GM23248 (cell line): ENCODE data around the gene ETFDH. TPM values are rescaled to one million over a fixed set of nuclear protein-coding genes. Genes with fewer than 3 reads are reported as not detected.
"Not testable (repeated sequence)": the region's sequence is repeated elsewhere in the genome, so short reads cannot be mapped to it uniquely, and the experiment has no call there.

Experiments used
- DNase-seq: peaks from one replicate; pipeline ENCODE4 v3.0.0-alpha.2; 2015
- H2AFZ ChIP-seq: fragments of 200-600 bp; sonication (generic); 2 replicates; pipeline ENCODE4 v1.6.1; 2016; ENCODE audit warnings: antibody characterized with exemption
- H3F3A ChIP-seq: fragments of 200-600 bp; sonication (generic); 2 replicates; pipeline ENCODE4 v1.6.1; 2016; ENCODE audit warnings: mild to moderate bottlenecking, antibody characterized with exemption, mixed run types; ENCODE audit not compliant: insufficient read depth
- H3K27ac ChIP-seq: fragments of 200-600 bp; sonication (generic); 2 replicates; pipeline ENCODE4 v1.5.1; 2016; ENCODE audit warnings: mild to moderate bottlenecking
- H3K27me3 ChIP-seq: fragments of 200-600 bp; sonication (generic); replicated peaks from 2 replicates; pipeline ENCODE4 v1.6.1; 2016; ENCODE audit warnings: mild to moderate bottlenecking; ENCODE audit not compliant: insufficient read depth
- H3K36me3 ChIP-seq: fragments of 200-600 bp; sonication (generic); 2 replicates; pipeline ENCODE4 v1.6.1; 2016; ENCODE audit warnings: low read depth, mild to moderate bottlenecking
- H3K4me1 ChIP-seq: fragments of 200-600 bp; sonication (generic); 2 replicates; pipeline ENCODE4 v1.6.1; 2016; ENCODE audit warnings: mild to moderate bottlenecking; ENCODE audit not compliant: insufficient read depth
- H3K4me2 ChIP-seq: fragments of 200-600 bp; sonication (generic); one replicate; pipeline ENCODE4 v1.6.1; 2016; ENCODE audit warnings: mild to moderate bottlenecking; ENCODE audit not compliant: unreplicated experiment
- H3K4me3 ChIP-seq: fragments of 200-600 bp; sonication (generic); 2 replicates; pipeline ENCODE4 v1.5.1; 2016; ENCODE audit warnings: mild to moderate bottlenecking
- H3K79me2 ChIP-seq: fragments of 200-600 bp; sonication (generic); 2 replicates; pipeline ENCODE4 v1.6.1; 2016; ENCODE audit warnings: mild to moderate bottlenecking; ENCODE audit not compliant: insufficient read depth
- H3K9ac ChIP-seq: fragments of 200-600 bp; sonication (generic); 2 replicates; pipeline ENCODE4 v1.6.1; 2016; ENCODE audit warnings: mild to moderate bottlenecking
- H3K9me2 ChIP-seq: fragments of 200-600 bp; sonication (generic); 2 replicates; pipeline ENCODE4 v1.6.1; 2016; ENCODE audit warnings: mixed run types, mild to moderate bottlenecking, moderate library complexity; ENCODE audit not compliant: insufficient read depth
- H3K9me3 ChIP-seq: fragments of 200-600 bp; sonication (generic); one replicate; pipeline ENCODE4 v1.6.1; 2017; ENCODE audit warnings: low read depth
- H4K20me1 ChIP-seq: fragments of 200-600 bp; sonication (generic); 2 replicates; pipeline ENCODE4 v1.6.0; 2016; ENCODE audit not compliant: insufficient read depth
- EZH2 ChIP-seq: fragments of 200-600 bp; sonication (generic); IDR thresholded peaks from 2 replicates; pipeline ENCODE4 v1.6.1; 2018; ENCODE audit warnings: antibody characterized with exemption, mild to moderate bottlenecking; ENCODE audit not compliant: insufficient read depth, poor library complexity, severe bottlenecking
- EZH2phosphoT487 ChIP-seq: fragments of 200-600 bp; sonication (generic); IDR thresholded peaks from 2 replicates; pipeline ENCODE4 v1.6.1; 2018; ENCODE audit warnings: antibody characterized with exemption, moderate library complexity, mild to moderate bottlenecking, low read depth; ENCODE audit not compliant: insufficient read depth
- WGBS, 2 experiments: methylation state at CpG; one replicate each; pipeline ENCODE4 v1.1.6; 2015 to 2017; ENCODE audit warnings: low lambda C conversion rate in 2 of 2, low coverage in 1 of 2; ENCODE audit errors: missing lambda C conversion rate in 2 of 2; 5-methylcytosine and 5-hydroxymethylcytosine counted together
- in situ Hi-C: fragments of 300-500 bp; cut with MboI; formaldehyde crosslinking; loops from 2 replicates; pipeline ENCODE4 v1.15.0; 2020
- polyA plus RNA-seq: library from polyadenylated mRNA; unstranded; fragments of >200 nt; fragmentation: Nextera tagmentation; extraction: Ambion mirVana; gene quantifications from 2 replicates; pipeline ENCODE4 v1.2.1, GENCODE V29; 2016
- total RNA-seq: library from RNA; depleted of rRNA; stranded (reverse); fragments of >200 nt; shearing (Covaris generic); gene quantifications from 2 replicates; pipeline ENCODE4 v1.2.3, GENCODE V29; 2014

Gene ETFDH
- total and polyA plus RNA-seq, 2 experiments from 2014 or later, result 18.5 to 24.1 TPM

DNA sequence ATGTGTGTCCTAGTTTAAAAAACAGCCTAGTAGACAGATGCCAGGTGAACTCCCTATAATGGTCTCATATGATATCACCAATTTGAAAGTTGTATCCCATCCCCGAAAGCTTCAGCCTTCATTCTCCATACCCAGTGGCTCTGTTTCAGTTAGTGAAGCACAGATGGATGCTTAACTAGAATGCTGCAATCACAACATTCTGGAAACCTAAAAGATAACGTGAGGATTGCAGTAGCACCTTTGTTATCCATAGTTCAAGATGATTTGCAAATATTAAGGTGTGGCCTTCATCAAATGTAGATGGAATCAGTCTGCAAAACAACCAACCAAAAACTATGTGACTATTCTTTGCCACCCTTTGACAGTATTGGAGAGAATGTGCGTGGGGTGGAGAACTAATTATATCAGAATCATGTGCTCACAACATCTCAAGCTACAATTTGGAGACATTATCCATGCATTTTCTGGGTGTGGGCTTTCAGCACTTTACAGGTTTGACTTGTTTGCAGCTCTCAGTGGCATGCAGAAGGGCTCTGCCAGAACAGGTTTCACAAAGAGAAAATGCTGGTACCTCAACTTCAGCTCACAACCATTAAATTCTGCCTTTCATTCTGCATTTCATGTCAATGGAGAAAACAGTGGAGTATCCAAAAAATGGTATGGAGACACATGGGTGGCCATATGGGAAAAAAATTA, 69.4 kb downstream of the ETFDH start:
- no peaks in the 10 kb centered on the region for H3K9me2 ChIP-seq
- no peaks in the 10 kb centered on the region for H3F3A ChIP-seq
- no peaks in the 10 kb centered on the region for H3K79me2 ChIP-seq
- in situ Hi-C loops, result no loop called here
- no peaks in the 10 kb centered on the region for H3K9me3 ChIP-seq
- no peak for DNase-seq
- H3K36me3 ChIP-seq, result no peaks in the 10 kb centered on the region
- no peak overlapping the region for H3K4me3 ChIP-seq
- H3K27me3 ChIP-seq, result no peaks in the 10 kb centered on the region; the same call in 1 of the 2 replicates
- no peaks in the 10 kb centered on the region for H4K20me1 ChIP-seq
- no peaks in the 10 kb centered on the region for H3K4me1 ChIP-seq
- no peak overlapping the region for H3K4me2 ChIP-seq
- H2AFZ ChIP-seq, result no peak overlapping the region
- H3K27ac ChIP-seq, result no peak overlapping the region
- TF ChIP-seq EZH2, result no peak
- TF ChIP-seq EZH2phosphoT487, result no peak
- H3K9ac ChIP-seq, result no peak overlapping the region
- WGBS, 2 experiments, result 69 to 73% methylated on average over 3 of the region's 3 CpGs

DNA sequence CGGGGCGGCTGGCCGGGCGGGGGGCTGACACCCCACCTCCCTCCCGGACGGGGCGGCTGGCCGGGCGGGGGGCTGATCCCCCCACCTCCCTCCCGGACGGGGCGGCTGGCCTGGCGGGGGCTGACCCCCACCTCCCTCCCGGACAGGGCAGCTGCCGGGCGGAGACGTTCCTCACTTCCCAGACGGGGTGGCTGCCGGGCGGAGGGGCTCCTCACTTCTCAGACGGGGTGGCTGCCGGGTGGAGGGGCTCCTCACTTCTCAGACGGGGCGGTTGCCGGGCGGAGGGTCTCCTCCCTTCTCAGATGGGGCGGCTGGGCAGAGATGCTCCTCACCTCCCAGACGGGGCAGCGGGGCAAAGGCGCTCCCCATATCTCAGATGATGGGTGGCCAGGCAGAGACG, 74.4 kb downstream of the ETFDH start:
- H3K9ac ChIP-seq, H3K79me2 ChIP-seq, H3K9me2 ChIP-seq, H3K27ac ChIP-seq, H3K36me3 ChIP-seq, H2AFZ ChIP-seq, H3K4me1 ChIP-seq, in situ Hi-C loops, H3K4me3 ChIP-seq, H4K20me1 ChIP-seq, H3K27me3 ChIP-seq, H3K9me3 ChIP-seq, DNase-seq, H3F3A ChIP-seq, H3K4me2 ChIP-seq: not testable (repeated sequence)
- WGBS, 2 experiments, result 90 to 91% methylated on average over 9 to 21 of the region's 31 CpGs

- Histone ChIP-seq H3K9me2 (no peaks in the 10 kb centered on the region), H3K36me3 (no peaks in the 10 kb centered on the region), H3K27ac (peak overlapping the region; percentile 64), H2AFZ (no peak overlapping the region), H3F3A (peaks cover 17% of the 10 kb centered on the region; the same call in 1 of the 2 replicates), H3K79me2 (no peaks in the 10 kb centered on the region), H3K4me3 (no peak overlapping the region), H3K9ac (no peak overlapping the region), H3K4me1 (peaks cover 25% of the 10 kb centered on the region), H3K4me2 (peak overlapping the region; percentile 17), H3K9me3 (no peaks in the 10 kb centered on the region), H4K20me1 (no peaks in the 10 kb centered on the region), H3K27me3 (no peaks in the 10 kb centered on the region)
- in situ Hi-C loops, result no loop called here
- WGBS, 2 experiments, result 57 to 62% methylated on average over 3 of the region's 3 CpGs
- DNase-seq, result peak; percentile 85
- TF ChIP-seq EZH2 (no peak), EZH2phosphoT487 (no peak)
Observed at GRCh38 chr4:158750379-158750778, 78.3 kb downstream of the ETFDH start.

- Histone ChIP-seq H2AFZ (no peak overlapping the region), H3K4me3 (no peak overlapping the region), H3F3A (peaks cover 17% of the 10 kb centered on the region; the same call in 1 of the 2 replicates), H3K9me3 (no peaks in the 10 kb centered on the region), H3K9me2 (no peaks in the 10 kb centered on the region), H3K9ac (no peak overlapping the region), H3K36me3 (no peaks in the 10 kb centered on the region), H3K27ac (peak overlapping the region; percentile 13), H3K4me1 (peaks cover 35% of the 10 kb centered on the region), H3K4me2 (no peak overlapping the region), H4K20me1 (no peaks in the 10 kb centered on the region), H3K79me2 (no peaks in the 10 kb centered on the region), H3K27me3 (no peaks in the 10 kb centered on the region)
- peak; percentile 53 for DNase-seq
- TF ChIP-seq EZH2phosphoT487, result no peak
- no peak for TF ChIP-seq EZH2
- in situ Hi-C loops, result no loop called here
- WGBS, 2 experiments, result 77 to 87% methylated on average over 5 of the region's 5 CpGs
Observed at GRCh38 chr4:158754385-158755180, 82.5 kb downstream of the ETFDH start.

DNA sequence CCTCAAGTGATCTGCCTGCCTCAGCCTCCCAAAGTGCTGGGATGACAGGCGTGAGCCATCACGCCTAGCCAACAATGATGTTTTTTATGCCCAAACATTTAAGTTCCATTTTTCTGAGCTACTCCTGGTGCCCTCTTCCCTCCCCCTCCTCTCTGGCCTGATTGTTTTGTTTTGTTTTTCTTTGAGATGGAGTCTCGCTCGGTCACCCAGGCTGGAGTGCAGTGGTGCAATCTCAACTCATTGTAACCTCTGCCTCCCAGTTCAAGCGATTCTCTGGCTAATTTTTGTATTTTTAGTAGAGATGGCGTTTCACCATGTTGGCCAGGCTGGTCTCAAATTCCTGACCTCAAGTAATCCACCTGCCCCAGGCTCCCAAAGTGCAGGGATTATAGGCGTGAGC, 83.7 kb downstream of the ETFDH start:
- Histone ChIP-seq H3K4me1 (peaks cover 31% of the 10 kb centered on the region), H3F3A (peaks cover 17% of the 10 kb centered on the region; the same call in 1 of the 2 replicates)
- 83 to 91% methylated on average over 7 of the region's 7 CpGs for WGBS, 2 experiments
- H3K9me3 ChIP-seq, H3K9me2 ChIP-seq, H3K9ac ChIP-seq, DNase-seq, H3K4me3 ChIP-seq, H3K36me3 ChIP-seq, H4K20me1 ChIP-seq, H3K4me2 ChIP-seq, H3K79me2 ChIP-seq, H3K27ac ChIP-seq, in situ Hi-C loops, H3K27me3 ChIP-seq, H2AFZ ChIP-seq: not testable (repeated sequence)
